Measurements from ENCODE around the gene MASP1.
"Not testable (repeated sequence)": the region's sequence is repeated elsewhere in the genome, so short reads cannot be mapped to it uniquely, and the experiment has no call there.

MASP1 gene

DNA sequence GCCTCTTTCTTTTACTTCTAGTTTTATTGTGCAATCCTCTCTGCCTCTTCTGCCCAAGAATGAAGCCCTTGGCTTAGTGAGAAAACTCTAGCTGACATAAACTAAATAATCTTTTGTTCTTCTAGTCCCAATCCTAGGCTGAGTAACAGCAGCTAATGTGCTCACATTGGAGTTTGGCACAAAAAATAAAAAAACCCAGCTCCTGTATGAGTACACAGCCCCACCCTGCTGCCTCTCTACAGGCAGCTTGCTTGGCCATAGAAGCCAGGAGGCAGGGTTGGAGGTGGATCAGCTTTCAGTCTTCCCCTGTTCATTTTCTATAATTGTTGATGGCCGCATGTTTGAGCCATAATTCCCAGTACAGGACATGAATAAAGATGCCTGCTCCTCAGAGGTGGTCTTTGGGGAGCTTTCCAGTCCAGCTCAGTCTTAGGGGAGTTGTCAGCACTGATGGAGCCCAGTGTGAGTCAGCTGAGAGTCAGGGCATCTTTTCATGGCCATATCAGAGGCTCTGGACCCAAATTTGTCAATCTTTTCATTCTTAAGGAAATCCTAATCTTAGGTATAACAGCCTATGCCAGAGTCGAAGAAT, 47.5 kb downstream of the MASP1 start:
- no peak for DNase-seq
- no peak overlapping the region for H3K4me3 ChIP-seq (ENCODE audit: low read depth, low read length)
- TF ChIP-seq, protein P1, sequence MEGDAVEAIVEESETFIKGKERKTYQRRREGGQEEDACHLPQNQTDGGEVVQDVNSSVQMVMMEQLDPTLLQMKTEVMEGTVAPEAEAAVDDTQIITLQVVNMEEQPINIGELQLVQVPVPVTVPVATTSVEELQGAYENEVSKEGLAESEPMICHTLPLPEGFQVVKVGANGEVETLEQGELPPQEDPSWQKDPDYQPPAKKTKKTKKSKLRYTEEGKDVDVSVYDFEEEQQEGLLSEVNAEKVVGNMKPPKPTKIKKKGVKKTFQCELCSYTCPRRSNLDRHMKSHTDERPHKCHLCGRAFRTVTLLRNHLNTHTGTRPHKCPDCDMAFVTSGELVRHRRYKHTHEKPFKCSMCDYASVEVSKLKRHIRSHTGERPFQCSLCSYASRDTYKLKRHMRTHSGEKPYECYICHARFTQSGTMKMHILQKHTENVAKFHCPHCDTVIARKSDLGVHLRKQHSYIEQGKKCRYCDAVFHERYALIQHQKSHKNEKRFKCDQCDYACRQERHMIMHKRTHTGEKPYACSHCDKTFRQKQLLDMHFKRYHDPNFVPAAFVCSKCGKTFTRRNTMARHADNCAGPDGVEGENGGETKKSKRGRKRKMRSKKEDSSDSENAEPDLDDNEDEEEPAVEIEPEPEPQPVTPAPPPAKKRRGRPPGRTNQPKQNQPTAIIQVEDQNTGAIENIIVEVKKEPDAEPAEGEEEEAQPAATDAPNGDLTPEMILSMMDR (IDR thresholded peaks at IDR 0.05; ENCODE audit: low read depth, low read length, missing control alignments), result no peak
- H3K36me3 ChIP-seq (replicated peaks), result no peaks in the 10 kb centered on the region
- no peaks in the 10 kb centered on the region for H3K27me3 ChIP-seq (replicated peaks)
- H3K27ac ChIP-seq, result no peak overlapping the region
- in situ Hi-C loops (cut with HindIII; ENCODE audit: low pct_ligation_motif_present, low sequenced_read_pairs), result no loop called here

DNA sequence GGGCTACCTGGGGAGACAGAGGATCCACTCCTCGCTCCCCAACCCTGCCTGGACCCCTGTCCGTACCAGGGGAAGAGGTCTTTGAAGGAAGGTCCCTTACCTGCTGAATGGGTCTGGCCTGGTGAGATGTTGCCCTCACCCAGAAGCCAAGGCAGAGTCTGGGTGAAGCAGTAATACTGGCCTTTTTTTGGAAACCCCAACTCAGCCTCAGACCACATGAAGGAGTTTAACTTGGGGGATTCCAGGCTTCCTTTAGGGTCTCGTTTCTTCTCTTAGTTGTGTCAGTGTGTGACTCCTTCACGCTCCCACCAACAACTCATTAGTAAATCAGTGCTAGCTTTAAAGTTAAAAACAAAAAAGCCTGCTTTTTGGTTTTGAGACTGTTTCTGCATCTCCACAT, 48.6 kb downstream of the MASP1 start:
- in situ Hi-C loops (cut with HindIII; ENCODE audit: low pct_ligation_motif_present, low sequenced_read_pairs), result no loop called here
- TF ChIP-seq, protein P1 (IDR thresholded peaks at IDR 0.05; ENCODE audit: low read depth, low read length, missing control alignments), result no peak
- H3K4me3 ChIP-seq (ENCODE audit: low read depth, low read length), result no peak overlapping the region
- no peaks in the 10 kb centered on the region for H3K36me3 ChIP-seq (replicated peaks)
- no peak for DNase-seq
- H3K27ac ChIP-seq, result no peak overlapping the region
- no peaks in the 10 kb centered on the region for H3K27me3 ChIP-seq (replicated peaks)

DNA sequence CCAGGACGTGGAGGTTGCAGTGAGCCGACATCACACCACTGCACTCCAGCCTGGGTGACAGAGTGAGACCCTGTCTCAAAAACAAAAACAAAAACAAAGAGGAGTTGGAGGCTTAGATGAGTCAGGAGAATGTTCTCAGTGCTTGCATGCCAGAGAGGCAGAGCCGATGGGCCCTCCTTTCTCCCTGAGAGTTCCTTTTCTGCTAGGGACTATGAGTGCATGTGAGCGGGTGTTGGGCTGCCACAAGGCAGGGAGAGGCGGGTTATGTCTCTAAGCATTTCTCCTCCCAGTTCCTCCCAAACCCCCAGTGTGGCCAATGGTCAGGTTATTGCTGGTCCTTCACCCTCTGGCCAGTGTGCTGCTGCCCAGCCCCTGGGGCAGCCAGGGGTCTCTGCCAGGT, 49.1 kb downstream of the MASP1 start:
- in situ Hi-C loops (cut with HindIII; ENCODE audit: low pct_ligation_motif_present, low sequenced_read_pairs), result no loop called here
- TF ChIP-seq, protein P1 (IDR thresholded peaks at IDR 0.05; ENCODE audit: low read depth, low read length, missing control alignments), result no peak
- peak; percentile 38 for DNase-seq
- no peak overlapping the region for H3K4me3 ChIP-seq (ENCODE audit: low read depth, low read length)
- no peak overlapping the region for H3K27ac ChIP-seq
- H3K36me3 ChIP-seq (replicated peaks), result no peaks in the 10 kb centered on the region
- H3K27me3 ChIP-seq (replicated peaks), result no peaks in the 10 kb centered on the region

DNA sequence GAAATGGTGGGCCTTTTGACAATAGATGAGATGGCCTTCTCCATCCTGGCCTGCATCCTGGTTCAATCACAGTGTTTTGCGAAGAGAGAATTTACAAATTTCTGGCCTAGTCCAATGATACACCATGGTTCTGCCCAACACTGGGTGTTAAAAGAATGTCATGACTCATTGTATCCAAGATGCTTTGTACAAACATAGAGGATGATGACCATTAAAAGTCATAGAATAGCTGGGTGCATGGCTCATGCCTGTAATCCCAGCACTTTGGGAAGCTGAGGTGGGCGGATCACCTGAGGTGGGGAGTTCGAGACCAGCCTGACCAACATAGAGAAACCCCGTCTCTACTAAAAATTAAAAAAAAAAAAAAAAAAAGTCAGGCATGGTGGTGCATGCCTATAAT, 52.7 kb downstream of the MASP1 start:
- H3K36me3 ChIP-seq (replicated peaks); H3K27me3 ChIP-seq (replicated peaks); H3K27ac ChIP-seq; in situ Hi-C loops (cut with HindIII; ENCODE audit: low pct_ligation_motif_present, low sequenced_read_pairs); H3K4me3 ChIP-seq (ENCODE audit: low read depth, low read length): not testable (repeated sequence)
- DNase-seq, result peak; percentile 37

DNA sequence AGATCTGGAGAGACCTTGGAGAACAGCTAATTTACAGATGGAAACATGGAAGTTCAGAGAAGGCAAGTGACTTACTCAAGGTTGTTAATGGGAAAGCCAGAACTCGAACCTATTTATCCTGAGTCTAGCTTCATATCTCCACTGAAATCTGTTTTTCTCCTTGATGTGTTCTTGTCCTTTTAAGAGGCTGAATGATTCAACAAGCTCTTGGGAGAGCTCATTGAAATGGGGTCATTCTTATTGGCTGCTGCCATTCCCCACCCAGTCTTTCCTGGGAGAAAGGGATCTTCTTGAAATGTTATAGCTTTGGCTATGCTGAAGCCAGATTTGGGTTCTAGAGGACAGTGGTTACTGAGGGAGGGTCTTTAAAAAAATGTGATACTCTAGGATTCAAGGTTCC, 53.3 kb downstream of the MASP1 start:
- no peak for DNase-seq
- Histone ChIP-seq H3K4me3 (ENCODE audit: low read depth, low read length) (no peak overlapping the region), H3K36me3 (replicated peaks) (no peaks in the 10 kb centered on the region), H3K27ac (no peak overlapping the region), H3K27me3 (replicated peaks) (no peaks in the 10 kb centered on the region)
- in situ Hi-C loops (cut with HindIII; ENCODE audit: low pct_ligation_motif_present, low sequenced_read_pairs), result no loop called here
- TF ChIP-seq, protein P1 (IDR thresholded peaks at IDR 0.05; ENCODE audit: low read depth, low read length, missing control alignments), result no peak

DNA sequence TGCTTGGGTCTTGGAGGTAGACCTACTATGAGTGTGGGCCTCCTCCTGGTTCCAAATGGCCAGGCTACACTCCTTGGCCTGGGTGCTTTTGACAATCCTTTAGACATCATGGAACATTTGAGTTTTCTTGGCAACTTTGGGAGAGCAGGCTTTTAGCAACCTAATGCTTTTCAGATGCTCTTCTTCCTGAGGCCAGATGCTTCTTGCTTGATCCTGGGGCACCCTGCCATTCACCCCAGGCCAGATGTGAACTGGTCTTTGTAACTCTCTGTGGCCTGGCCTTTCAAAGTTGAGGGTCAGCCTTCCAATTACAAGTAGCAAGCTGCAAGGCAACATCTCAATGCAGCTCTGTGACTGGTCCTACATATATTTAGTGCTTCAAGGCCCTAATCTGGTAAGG, 53.8 kb downstream of the MASP1 start:
- no peak for DNase-seq
- Histone ChIP-seq H3K27me3 (replicated peaks) (no peaks in the 10 kb centered on the region), H3K36me3 (replicated peaks) (no peaks in the 10 kb centered on the region), H3K27ac (no peak overlapping the region), H3K4me3 (ENCODE audit: low read depth, low read length) (no peak overlapping the region)
- in situ Hi-C loops (cut with HindIII; ENCODE audit: low pct_ligation_motif_present, low sequenced_read_pairs), result no loop called here
- TF ChIP-seq, protein P1 (IDR thresholded peaks at IDR 0.05; ENCODE audit: low read depth, low read length, missing control alignments), result no peak
